Nephron (organoid): ENCODE results near the gene SMAD6.

Experiments used
- H3K27ac Mint-ChIP-seq, 3 experiments: 2 replicates each; pipeline ENCODE4 v1.8.0; 2020; ENCODE audit warnings: mixed read lengths in 3 of 3, mild to moderate bottlenecking in 2 of 3, moderate library complexity in 1 of 3
- H3K27me3 Mint-ChIP-seq: 2 replicates; pipeline ENCODE4 v1.8.0; 2021; ENCODE audit warnings: low read depth, mild to moderate bottlenecking, moderate library complexity, mixed read lengths
- H3K36me3 Mint-ChIP-seq: 2 replicates; pipeline ENCODE4 v1.8.0; 2020; ENCODE audit warnings: low read depth, mixed read lengths
- H3K4me1 Mint-ChIP-seq: 2 replicates; pipeline ENCODE4 v1.8.0; 2020; ENCODE audit warnings: mixed read lengths
- H3K4me3 Mint-ChIP-seq, 3 experiments: 2 replicates each; pipeline ENCODE4 v1.8.0; 2020; ENCODE audit warnings: mild to moderate bottlenecking in 3 of 3, mixed read lengths in 3 of 3, moderate library complexity in 2 of 3
- H3K9me3 Mint-ChIP-seq: 2 replicates; pipeline ENCODE4 v1.8.0; 2020; ENCODE audit warnings: mixed read lengths
- CTCF ChIP-seq, 3 experiments: fragments of 200-600 bp; sonication (generic); IDR thresholded peaks; one replicate each; pipeline ENCODE4 v1.5.0; 2021; ENCODE audit warnings: antibody characterized with exemption in 3 of 3; ENCODE audit not compliant: unreplicated experiment in 3 of 3

Gene SMAD6

GRCh38 chr15:66803182-66803729, 101.2 kb downstream of the SMAD6 start:
- H3K27me3 Mint-ChIP-seq, result peaks cover 4% of the 10 kb centered on the region
- H3K36me3 Mint-ChIP-seq, result no peaks in the 10 kb centered on the region
- TF ChIP-seq CTCF (IDR thresholded peaks at IDR 0.05; ENCODE audit: unreplicated experiment in 3 of 3), result no peak
- H3K4me3 Mint-ChIP-seq, result peak overlapping the region in 1 of 3 experiments; percentile 12
- H3K27ac Mint-ChIP-seq, result peak overlapping the region; percentile 91 to 95 (median 92)
- H3K9me3 Mint-ChIP-seq, result peaks cover 4% of the 10 kb centered on the region
- H3K4me1 Mint-ChIP-seq, result peaks cover 25% of the 10 kb centered on the region

GRCh38 chr15:66803749-66804148, 101.7 kb downstream of the SMAD6 start:
- Mint-ChIP-seq H3K27ac (peak overlapping the region; percentile 91 to 95 (median 92)), H3K27me3 (peaks cover 4% of the 10 kb centered on the region), H3K4me3 (no peak overlapping the region), H3K36me3 (no peaks in the 10 kb centered on the region), H3K4me1 (peaks cover 25% of the 10 kb centered on the region), H3K9me3 (peaks cover 4% of the 10 kb centered on the region)
- no peak for TF ChIP-seq CTCF (IDR thresholded peaks at IDR 0.05; ENCODE audit: unreplicated experiment in 3 of 3)

GRCh38 chr15:66805202-66805885, 103.3 kb downstream of the SMAD6 start:
- no peak for TF ChIP-seq CTCF (IDR thresholded peaks at IDR 0.05; ENCODE audit: unreplicated experiment in 3 of 3)
- H3K27ac Mint-ChIP-seq, result peak overlapping the region in 2 of 3 experiments; percentile 25 to 95
- H3K36me3 Mint-ChIP-seq, result no peaks in the 10 kb centered on the region
- H3K27me3 Mint-ChIP-seq, result peaks cover 4% of the 10 kb centered on the region
- H3K4me3 Mint-ChIP-seq, result no peak overlapping the region
- H3K4me1 Mint-ChIP-seq, result peaks cover 25% of the 10 kb centered on the region
- peaks cover 11% of the 10 kb centered on the region for H3K9me3 Mint-ChIP-seq

GRCh38 chr15:66808181-66808824, 106.3 kb downstream of the SMAD6 start:
- no peak overlapping the region for H3K27ac Mint-ChIP-seq
- H3K36me3 Mint-ChIP-seq, result no peaks in the 10 kb centered on the region
- H3K4me3 Mint-ChIP-seq, result no peak overlapping the region
- H3K9me3 Mint-ChIP-seq, result peaks cover 21% of the 10 kb centered on the region
- H3K4me1 Mint-ChIP-seq, result no peaks in the 10 kb centered on the region
- H3K27me3 Mint-ChIP-seq, result peaks cover 6% of the 10 kb centered on the region
- no peak for TF ChIP-seq CTCF (IDR thresholded peaks at IDR 0.05; ENCODE audit: unreplicated experiment in 3 of 3)

GRCh38 chr15:66809664-66810063, 107.6 kb downstream of the SMAD6 start:
- H3K4me1 Mint-ChIP-seq, result no peaks in the 10 kb centered on the region
- H3K27ac Mint-ChIP-seq, result no peak overlapping the region
- no peak overlapping the region for H3K4me3 Mint-ChIP-seq
- H3K9me3 Mint-ChIP-seq, result peaks cover 21% of the 10 kb centered on the region
- no peak for TF ChIP-seq CTCF (IDR thresholded peaks at IDR 0.05; ENCODE audit: unreplicated experiment in 3 of 3)
- peaks cover 6% of the 10 kb centered on the region for H3K27me3 Mint-ChIP-seq
- H3K36me3 Mint-ChIP-seq, result no peaks in the 10 kb centered on the region
